CD8-positive, alpha-beta memory T cell (primary cell): ENCODE data around the gene SBNO1. TPM values are rescaled to one million over a fixed set of nuclear protein-coding genes. Genes with fewer than 3 reads are reported as not detected.
A peak's percentile ranks its signal among the peaks of the same experiment; 100 is the strongest.

Source experiments
- CTCF ChIA-PET: fragments of 350-600 bp; sonication (Branson Sonifier 250); formaldehyde crosslinking; loops from one replicate; lab custom pipeline; 2021; ENCODE audit warnings: antibody characterized with exemption; lab: Charles Lee
- POLR2A ChIA-PET: fragments of 350-600 bp; sonication (Branson Sonifier 250); formaldehyde crosslinking; loops from one replicate; lab custom pipeline; 2021; ENCODE audit warnings: antibody characterized with exemption; lab: Charles Lee
- DNase-seq, 5 donors: peaks; one replicate each; pipeline versions ENCODE4 v3.0.0 to v3.0.0-alpha.2; 2020 to 2022; ENCODE audit warnings: mixed read lengths in 1 of 5
- H3K27ac ChIP-seq: one replicate; pipeline ENCODE4 v1.7.0; 2013; ENCODE audit warnings: low read depth, mild to moderate bottlenecking, low read length, moderate library complexity
- H3K27me3 ChIP-seq: 2 replicates; pipeline ENCODE4 v1.7.0; 2013; ENCODE audit warnings: low read length, mild to moderate bottlenecking; ENCODE audit not compliant: insufficient read depth, poor library complexity, severe bottlenecking
- H3K36me3 ChIP-seq: 2 replicates; pipeline ENCODE4 v1.7.0; 2013; ENCODE audit warnings: mild to moderate bottlenecking, low read length, moderate library complexity; ENCODE audit not compliant: insufficient read depth
- H3K4me1 ChIP-seq: 2 replicates; pipeline ENCODE4 v1.7.0; 2013; ENCODE audit warnings: mild to moderate bottlenecking, low read length, moderate library complexity; ENCODE audit not compliant: insufficient read depth
- H3K4me3 ChIP-seq: 2 replicates; pipeline ENCODE4 v1.7.0; 2013; ENCODE audit warnings: mild to moderate bottlenecking, low read length
- H3K9me3 ChIP-seq: 2 replicates; pipeline ENCODE4 v1.7.0; 2013; ENCODE audit warnings: mild to moderate bottlenecking, low read length
- H3K27ac Mint-ChIP-seq, 8 donors: one replicate each; pipeline ENCODE4 v1.8.0; 2020 to 2021; ENCODE audit warnings: mixed read lengths in 8 of 8, mild to moderate bottlenecking in 6 of 8, inconsistent platforms in 3 of 8, moderate library complexity in 3 of 8
- H3K27me3 Mint-ChIP-seq, 2 donors: one replicate each; pipeline ENCODE4 v1.8.0; 2020 to 2021; ENCODE audit warnings: mixed read lengths in 2 of 2, mild to moderate bottlenecking in 1 of 2, moderate library complexity in 1 of 2
- H3K36me3 Mint-ChIP-seq, 3 donors: one replicate each; pipeline ENCODE4 v1.8.0; 2020 to 2021; ENCODE audit warnings: mixed read lengths in 3 of 3, inconsistent platforms in 1 of 3, mild to moderate bottlenecking in 1 of 3
- H3K4me1 Mint-ChIP-seq, 3 donors: one replicate each; pipeline ENCODE4 v1.8.0; 2020 to 2021; ENCODE audit warnings: mixed read lengths in 3 of 3, inconsistent platforms in 1 of 3, mild to moderate bottlenecking in 1 of 3
- H3K4me3 Mint-ChIP-seq, 7 donors: one replicate each; pipeline ENCODE4 v1.8.0; 2020 to 2021; ENCODE audit warnings: mixed read lengths in 7 of 7, mild to moderate bottlenecking in 6 of 7, moderate library complexity in 4 of 7, inconsistent platforms in 2 of 7
- H3K9me3 Mint-ChIP-seq, 5 donors: one replicate each; pipeline ENCODE4 v1.8.0; 2020 to 2022; ENCODE audit warnings: mixed read lengths in 5 of 5, mild to moderate bottlenecking in 3 of 5, moderate library complexity in 2 of 5, inconsistent platforms in 1 of 5
- polyA plus RNA-seq: library from polyadenylated mRNA; unstranded; fragments of 300-500 nt; fragmentation: Illumina TruSeq; gene quantifications from one replicate; pipeline ENCODE4 v1.2.3, GENCODE V29; 2021
- total RNA-seq, 2 experiments: library from RNA; stranded (reverse); gene quantifications; one replicate each; pipeline ENCODE4 v1.2.3, GENCODE V29; 2021

Gene SBNO1
- total and polyA plus RNA-seq, 3 experiments from 2014 or later, result 42.8 to 53.8 (median 52.1) TPM

GRCh38 chr12:123293178-123293760 lies 71.4 kb downstream of the SBNO1 start:
- CTCF ChIA-PET, result no interaction called here
- H3K4me3 Mint-ChIP-seq, result no peak overlapping the region
- H3K9me3 ChIP-seq, result no peaks in the 10 kb centered on the region
- no peak for DNase-seq
- no peaks in the 10 kb centered on the region for H3K9me3 Mint-ChIP-seq
- H3K27ac Mint-ChIP-seq, result no peak overlapping the region
- POLR2A ChIA-PET, result no interaction called here
- H3K27ac ChIP-seq, result no peak overlapping the region
- H3K36me3 ChIP-seq, result peaks cover 25% of the 10 kb centered on the region
- no peaks in the 10 kb centered on the region for H3K4me1 ChIP-seq
- H3K27me3 Mint-ChIP-seq, result no peaks in the 10 kb centered on the region
- H3K27me3 ChIP-seq, result no peaks in the 10 kb centered on the region
- no peak overlapping the region for H3K4me3 ChIP-seq
- H3K4me1 Mint-ChIP-seq, result no peaks in the 10 kb centered on the region
- H3K36me3 Mint-ChIP-seq, result peaks cover 0 to 80% (median 18%) of the 10 kb centered on the region in 3 donors

DNA sequence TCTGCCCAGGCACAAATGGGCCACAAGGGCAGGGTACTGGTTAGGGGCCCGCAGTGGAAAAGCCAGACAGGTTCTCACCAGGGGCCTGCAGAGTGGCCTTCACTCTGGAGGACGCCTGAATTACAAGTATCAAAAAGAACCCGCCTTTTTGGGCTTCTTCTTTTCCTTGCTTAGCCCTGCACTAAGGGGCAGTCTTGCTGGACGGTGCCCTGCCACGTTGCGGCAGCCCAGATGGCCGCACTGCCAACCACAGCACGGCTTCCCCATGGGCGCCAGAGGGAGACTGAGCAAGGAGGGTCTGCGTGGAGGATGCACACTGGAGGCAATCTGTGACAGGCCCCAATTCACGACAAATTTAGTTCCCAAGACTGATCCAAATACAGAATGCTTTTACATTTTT lies 74.7 kb downstream of the SBNO1 start:
- Mint-ChIP-seq H3K27me3 (no peaks in the 10 kb centered on the region), H3K27ac (no peak overlapping the region), H3K4me3 (no peak overlapping the region), H3K9me3 (no peaks in the 10 kb centered on the region), H3K36me3 (peaks cover 0 to 52% (median 7%) of the 10 kb centered on the region in 3 donors), H3K4me1 (no peaks in the 10 kb centered on the region)
- ChIA-PET CTCF (interaction anchor here (0.9 kb wide), 1 partner anchor 29 kb away, joined by 3 read pairs; no protein-coding TSS in a partner anchor), POLR2A (no interaction called here)
- peaks cover 5% of the 10 kb centered on the region for H3K36me3 ChIP-seq
- no peaks in the 10 kb centered on the region for H3K9me3 ChIP-seq
- no peaks in the 10 kb centered on the region for H3K27me3 ChIP-seq
- H3K4me3 ChIP-seq, result no peak overlapping the region
- no peak for DNase-seq
- H3K4me1 ChIP-seq, result no peaks in the 10 kb centered on the region
- H3K27ac ChIP-seq, result no peak overlapping the region

GRCh38 chr12:123288751-123289346 lies 75.8 kb downstream of the SBNO1 start:
- peaks cover 0 to 44% (median 7%) of the 10 kb centered on the region in 3 donors for H3K36me3 Mint-ChIP-seq
- H3K4me1 Mint-ChIP-seq, result no peaks in the 10 kb centered on the region
- Histone ChIP-seq H3K27me3 (no peaks in the 10 kb centered on the region), H3K27ac (no peak overlapping the region), H3K4me1 (no peaks in the 10 kb centered on the region), H3K36me3 (peaks cover 2% of the 10 kb centered on the region), H3K9me3 (no peaks in the 10 kb centered on the region), H3K4me3 (no peak overlapping the region)
- no peak overlapping the region for H3K4me3 Mint-ChIP-seq
- ChIA-PET CTCF (interaction anchor here (0.9 kb wide), 1 partner anchor 30 kb away, joined by 3 read pairs; no protein-coding TSS in a partner anchor), POLR2A (no interaction called here)
- no peaks in the 10 kb centered on the region for H3K9me3 Mint-ChIP-seq
- H3K27ac Mint-ChIP-seq, result peak overlapping the region in 2 of 8 donors; percentile 29 to 61
- no peaks in the 10 kb centered on the region for H3K27me3 Mint-ChIP-seq
- no peak for DNase-seq

DNA sequence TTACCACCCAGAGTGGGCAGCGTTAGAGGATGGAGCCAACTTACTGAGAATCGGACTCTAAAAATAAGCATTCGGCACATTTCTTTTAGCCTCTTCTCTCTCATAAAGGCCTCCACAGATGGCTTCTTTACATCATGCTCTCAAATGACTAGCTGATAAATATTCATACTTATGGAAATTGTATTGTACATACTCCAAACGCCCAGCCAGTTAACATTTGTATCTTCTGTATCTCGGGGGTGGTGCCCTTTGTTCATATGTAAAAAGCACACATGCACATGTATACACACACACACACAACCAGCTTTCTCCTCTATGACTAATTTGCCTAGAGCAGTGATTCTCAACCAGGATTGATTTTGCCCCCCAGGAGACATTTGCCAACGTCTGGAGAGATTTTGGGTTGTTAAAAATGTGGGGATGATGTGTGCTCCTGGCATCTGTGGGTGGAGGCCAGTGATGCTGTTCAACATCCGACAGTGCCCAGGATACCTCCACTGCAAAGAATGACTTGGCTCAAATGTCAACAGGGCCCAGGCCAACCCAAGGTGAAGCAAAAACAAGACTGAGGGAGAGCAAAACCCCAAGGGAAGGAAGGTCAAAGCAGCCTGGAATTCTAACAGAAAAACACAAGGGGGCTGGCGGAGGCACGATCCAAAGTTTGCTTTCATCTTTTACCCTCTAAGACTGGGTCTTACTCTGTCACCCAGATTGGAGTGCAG lies 77.8 kb downstream of the SBNO1 start:
- H3K36me3 Mint-ChIP-seq, result peaks cover 0 to 26% (median 5%) of the 10 kb centered on the region in 3 donors
- POLR2A ChIA-PET, result no interaction called here
- CTCF ChIA-PET, result no interaction called here
- H3K36me3 ChIP-seq, result no peaks in the 10 kb centered on the region
- H3K27ac Mint-ChIP-seq, result peak overlapping the region in 1 of 8 donors; percentile 41
- H3K27me3 ChIP-seq, result no peaks in the 10 kb centered on the region
- no peaks in the 10 kb centered on the region for H3K27me3 Mint-ChIP-seq
- H3K4me3 ChIP-seq, result no peak overlapping the region
- no peak for DNase-seq
- no peaks in the 10 kb centered on the region for H3K4me1 ChIP-seq
- no peaks in the 10 kb centered on the region for H3K9me3 ChIP-seq
- H3K4me1 Mint-ChIP-seq, result no peaks in the 10 kb centered on the region
- no peak overlapping the region for H3K4me3 Mint-ChIP-seq
- H3K27ac ChIP-seq, result no peak overlapping the region
- H3K9me3 Mint-ChIP-seq, result no peaks in the 10 kb centered on the region

GRCh38 chr12:123284669-123285068 lies 80.0 kb downstream of the SBNO1 start:
- no peaks in the 10 kb centered on the region for H3K9me3 Mint-ChIP-seq
- POLR2A ChIA-PET, result interaction anchor here (0.7 kb wide), 1 partner anchor 167 kb away, joined by 4 read pairs; no protein-coding TSS in a partner anchor
- no peak overlapping the region for H3K27ac Mint-ChIP-seq

DNA sequence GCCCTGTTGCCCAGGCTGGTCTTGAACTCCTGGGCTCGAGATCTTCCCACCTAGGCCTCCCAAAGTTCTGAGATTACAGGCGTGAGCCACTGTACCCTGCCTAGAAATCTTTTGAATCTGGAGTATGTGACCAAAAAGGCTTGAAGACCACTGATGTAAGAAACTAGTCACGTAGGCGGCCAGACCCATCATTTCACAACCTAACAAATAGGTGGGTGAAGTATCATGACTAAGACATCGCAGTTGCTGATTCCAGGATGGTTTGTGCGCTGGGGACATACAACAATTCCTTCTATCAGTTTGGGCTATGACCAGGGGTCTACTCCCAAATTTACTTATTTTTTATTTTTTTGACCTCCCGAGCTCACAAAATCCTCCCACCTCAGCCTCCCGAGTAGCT lies 81.2 kb downstream of the SBNO1 start:
- no peaks in the 10 kb centered on the region for H3K36me3 Mint-ChIP-seq
- H3K27ac Mint-ChIP-seq, result peak overlapping the region in 1 of 8 donors; percentile 43
- ChIA-PET CTCF (interaction anchor here (1.6 kb wide), 1 partner anchor 9 kb away, joined by 3 read pairs; no protein-coding TSS in a partner anchor), POLR2A (no interaction called here)
- no peaks in the 10 kb centered on the region for H3K4me1 Mint-ChIP-seq
- H3K4me1 ChIP-seq, result no peaks in the 10 kb centered on the region
- no peaks in the 10 kb centered on the region for H3K36me3 ChIP-seq
- no peaks in the 10 kb centered on the region for H3K27me3 ChIP-seq
- no peaks in the 10 kb centered on the region for H3K9me3 Mint-ChIP-seq
- H3K9me3 ChIP-seq, result no peaks in the 10 kb centered on the region
- no peak overlapping the region for H3K4me3 ChIP-seq
- H3K27ac ChIP-seq, result no peak overlapping the region
- H3K27me3 Mint-ChIP-seq, result no peaks in the 10 kb centered on the region
- DNase-seq, result no peak
- H3K4me3 Mint-ChIP-seq, result no peak overlapping the region

More at GRCh38 chr12:123284669-123285068, 80.0 kb downstream of the SBNO1 start:
- Mint-ChIP-seq H3K36me3 (peaks cover 0 to 10% (median 0%) of the 10 kb centered on the region in 3 donors), H3K4me1 (no peaks in the 10 kb centered on the region), H3K27me3 (no peaks in the 10 kb centered on the region), H3K4me3 (no peak overlapping the region)
- CTCF ChIA-PET, result no interaction called here
- DNase-seq, result no peak
- Histone ChIP-seq H3K4me1 (no peaks in the 10 kb centered on the region), H3K27ac (no peak overlapping the region), H3K27me3 (no peaks in the 10 kb centered on the region), H3K36me3 (no peaks in the 10 kb centered on the region), H3K9me3 (no peaks in the 10 kb centered on the region), H3K4me3 (no peak overlapping the region)

DNA sequence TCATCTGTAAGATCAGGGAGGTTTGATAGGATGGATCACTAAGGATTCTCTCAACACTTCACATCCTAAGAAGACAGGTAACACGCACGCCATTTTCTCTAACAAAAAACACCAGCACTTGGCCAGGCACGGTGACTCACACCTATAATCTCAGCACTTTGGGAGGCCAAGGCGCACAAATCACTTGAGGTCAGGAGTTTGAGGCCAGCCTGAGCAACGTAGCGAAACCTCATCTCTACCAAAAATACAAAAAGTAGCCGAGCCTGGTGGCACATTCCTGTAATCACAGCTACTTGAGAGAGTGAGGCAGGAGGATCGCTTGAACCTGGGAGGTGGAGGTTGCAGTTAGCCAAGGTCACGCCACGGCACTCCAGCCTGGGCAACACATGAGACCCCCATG lies 82.5 kb downstream of the SBNO1 start:
- Histone ChIP-seq H3K27me3 (no peaks in the 10 kb centered on the region), H3K36me3 (no peaks in the 10 kb centered on the region), H3K27ac (no peak overlapping the region), H3K9me3 (no peaks in the 10 kb centered on the region), H3K4me1 (no peaks in the 10 kb centered on the region), H3K4me3 (no peak overlapping the region)
- Mint-ChIP-seq H3K27ac (peak overlapping the region in 1 of 8 donors; percentile 31), H3K4me3 (no peak overlapping the region), H3K36me3 (no peaks in the 10 kb centered on the region), H3K27me3 (no peaks in the 10 kb centered on the region), H3K9me3 (no peaks in the 10 kb centered on the region), H3K4me1 (no peaks in the 10 kb centered on the region)
- ChIA-PET POLR2A (no interaction called here), CTCF (no interaction called here)
- DNase-seq, result no peak

- ChIA-PET POLR2A (interaction anchor here (0.6 kb wide), 1 partner anchor 179 kb away, joined by 3 read pairs; no protein-coding TSS in a partner anchor), CTCF (no interaction called here)
- Mint-ChIP-seq H3K27me3 (peaks cover 0 to 1% of the 10 kb centered on the region in 2 donors), H3K4me3 (no peak overlapping the region), H3K36me3 (no peaks in the 10 kb centered on the region), H3K9me3 (no peaks in the 10 kb centered on the region), H3K4me1 (no peaks in the 10 kb centered on the region), H3K27ac (no peak overlapping the region)
- H3K4me3 ChIP-seq, result no peak overlapping the region
- DNase-seq, result no peak
- H3K27ac ChIP-seq, result no peak overlapping the region
- no peaks in the 10 kb centered on the region for H3K4me1 ChIP-seq
- no peaks in the 10 kb centered on the region for H3K36me3 ChIP-seq
- H3K9me3 ChIP-seq, result no peaks in the 10 kb centered on the region
- H3K27me3 ChIP-seq, result no peaks in the 10 kb centered on the region
Measured at GRCh38 chr12:123280971-123281370, 83.7 kb downstream of the SBNO1 start.
